Measurements from ENCODE around the gene MAML2. TPM values are rescaled to one million over a fixed set of nuclear protein-coding genes. Genes with fewer than 3 reads are reported as not detected.

The MAML2 gene
- total RNA-seq, 1 donor from 2014 or later: 31.5 TPM

GRCh38 chr11:96321091-96321490 lies 21.9 kb downstream of the MAML2 start:
- Histone ChIP-seq H3K27ac (no peak overlapping the region), H3K9me3 (no peaks in the 10 kb centered on the region), H3K4me3 (no peak overlapping the region), H3K4me1 (peaks cover 87% of the 10 kb centered on the region), H3K27me3 (ENCODE audit: low read depth) (no peaks in the 10 kb centered on the region), H3K36me3 (no peaks in the 10 kb centered on the region)
- ATAC-seq: no peak
- no peak for TF ChIP-seq CTCF (IDR thresholded peaks at IDR 0.05)
- intact Hi-C loops (cut with DNase I): no loop called here
- DNase-seq: no peak

DNA sequence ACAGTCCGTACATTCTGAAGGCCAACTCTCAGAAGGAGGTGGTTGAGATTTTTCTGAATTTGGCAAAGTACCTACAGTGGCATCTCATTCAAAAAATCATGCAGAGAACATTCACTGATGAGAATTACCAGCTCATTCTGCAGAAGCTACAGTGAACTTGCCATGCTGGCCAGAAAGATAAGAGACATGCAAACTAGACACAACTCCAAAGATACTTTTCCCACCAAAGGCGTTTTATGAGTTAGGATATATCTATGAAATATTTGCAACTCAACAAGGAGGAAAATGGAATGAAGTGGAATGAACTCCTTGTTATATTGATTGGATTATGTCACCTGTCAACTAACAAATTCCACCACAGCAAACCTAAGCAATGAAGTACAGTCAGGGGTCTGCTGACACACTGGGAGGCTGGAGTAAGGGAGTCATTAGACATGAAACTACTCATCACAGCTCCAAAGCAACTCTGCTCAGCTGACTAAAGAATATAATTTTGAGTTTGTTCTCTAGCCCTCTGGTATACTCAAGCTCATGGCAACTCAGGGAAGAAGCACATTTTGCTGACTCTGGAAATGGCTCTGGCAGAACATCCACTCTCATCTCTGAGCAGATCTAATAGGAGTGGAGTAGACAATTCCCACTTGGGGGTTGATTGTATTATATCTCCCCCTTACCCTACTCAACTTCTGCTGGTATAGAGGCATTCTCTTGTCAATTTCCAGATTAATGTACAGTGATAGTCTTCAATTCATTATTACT lies 22.9 kb downstream of the MAML2 start:
- ATAC-seq (no peak), DNase-seq (no peak)
- Histone ChIP-seq H3K36me3 (no peaks in the 10 kb centered on the region), H3K9me3 (no peaks in the 10 kb centered on the region), H3K4me1 (peaks cover 89% of the 10 kb centered on the region), H3K4me3 (no peak overlapping the region), H3K27me3 (ENCODE audit: low read depth) (no peaks in the 10 kb centered on the region), H3K27ac (no peak overlapping the region)
- TF ChIP-seq CTCF (IDR thresholded peaks at IDR 0.05): no peak
- intact Hi-C loops (cut with DNase I): no loop called here

GRCh38 chr11:96318850-96319249 lies 24.1 kb downstream of the MAML2 start:
- H3K36me3 ChIP-seq: no peaks in the 10 kb centered on the region

DNA sequence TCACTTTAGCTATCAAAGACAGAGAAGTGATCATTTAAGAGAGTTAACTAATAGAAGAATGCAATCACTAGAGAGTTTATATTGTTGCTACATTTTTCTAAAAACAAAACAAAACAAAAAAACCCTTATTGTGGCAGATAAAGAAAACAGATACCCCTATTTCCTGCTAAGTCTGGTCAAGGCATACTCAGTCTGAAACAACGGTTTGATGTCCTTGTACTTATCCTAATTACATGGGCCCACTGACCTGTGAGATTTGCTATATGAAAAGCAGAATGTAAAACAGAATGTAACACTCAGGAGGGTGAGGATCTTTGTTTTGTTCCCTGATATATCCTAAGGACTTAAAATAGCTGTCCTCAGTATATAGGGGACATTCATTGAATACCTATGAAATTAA lies 24.6 kb downstream of the MAML2 start:
- Histone ChIP-seq H3K4me3 (no peak overlapping the region), H3K36me3 (no peaks in the 10 kb centered on the region), H3K27ac (peak overlapping the region; percentile 11), H3K27me3 (ENCODE audit: low read depth) (no peaks in the 10 kb centered on the region), H3K4me1 (peaks cover 95% of the 10 kb centered on the region), H3K9me3 (no peaks in the 10 kb centered on the region)
- intact Hi-C loops (cut with DNase I): no loop called here
- ATAC-seq (no peak), DNase-seq (no peak)
- no peak for TF ChIP-seq CTCF (IDR thresholded peaks at IDR 0.05)

More at GRCh38 chr11:96318850-96319249, 24.1 kb downstream of the MAML2 start:
- H3K9me3 ChIP-seq: no peaks in the 10 kb centered on the region
- TF ChIP-seq CTCF (IDR thresholded peaks at IDR 0.05): no peak
- peaks cover 90% of the 10 kb centered on the region for H3K4me1 ChIP-seq
- intact Hi-C loops (cut with DNase I): no loop called here
- H3K27me3 ChIP-seq (ENCODE audit: low read depth): no peaks in the 10 kb centered on the region
- no peak overlapping the region for H3K4me3 ChIP-seq
- ATAC-seq: no peak
- DNase-seq: no peak
- peak overlapping the region; percentile 11 for H3K27ac ChIP-seq

DNA sequence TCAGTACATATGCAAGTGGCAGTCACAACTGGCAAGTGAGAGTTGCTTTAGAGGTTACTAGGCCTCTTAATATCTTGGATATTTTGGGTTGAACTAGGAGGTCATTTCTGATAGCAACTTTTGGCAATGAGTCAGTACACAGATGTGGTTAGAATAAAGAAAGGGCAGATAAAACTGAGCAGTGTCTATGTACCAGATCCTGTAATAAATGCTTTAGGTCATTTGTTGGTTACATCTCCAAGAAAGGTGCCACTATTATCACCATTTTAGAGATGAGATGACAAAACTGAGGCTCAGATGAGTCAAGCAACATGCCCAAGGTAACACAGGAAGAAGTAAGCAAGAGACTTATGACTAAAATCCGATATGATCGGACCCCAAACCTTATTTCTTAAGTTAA lies 25.0 kb downstream of the MAML2 start:
- no peak for TF ChIP-seq CTCF (IDR thresholded peaks at IDR 0.05)
- no peak for DNase-seq
- Histone ChIP-seq H3K9me3 (no peaks in the 10 kb centered on the region), H3K36me3 (no peaks in the 10 kb centered on the region), H3K27ac (no peak overlapping the region), H3K4me1 (peaks cover 99% of the 10 kb centered on the region), H3K27me3 (ENCODE audit: low read depth) (no peaks in the 10 kb centered on the region), H3K4me3 (no peak overlapping the region)
- no peak for ATAC-seq
- intact Hi-C loops (cut with DNase I): no loop called here
